Measurements from ENCODE around the gene MACROD2.

DNA sequence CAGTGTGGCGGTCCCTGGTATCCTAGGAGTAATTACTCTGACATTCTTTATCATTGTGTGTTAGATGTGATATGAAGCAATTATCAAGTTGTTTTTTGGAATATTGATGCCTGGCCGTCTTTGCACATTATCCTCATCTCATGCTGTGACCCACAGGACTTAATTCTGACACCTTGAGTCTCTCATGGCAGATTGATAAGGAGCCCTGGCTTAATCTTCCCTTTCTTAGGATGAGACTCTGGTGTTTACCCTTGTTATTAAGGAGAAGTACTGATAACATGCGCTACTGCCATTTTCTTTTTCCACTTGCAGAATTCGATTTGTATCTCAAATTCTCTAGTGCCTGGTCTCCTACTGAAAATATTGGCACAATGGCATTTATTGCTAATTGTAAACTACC is 1597.8 kb downstream of the MACROD2 start:
- TF ChIP-seq POLR2A (IDR thresholded peaks at IDR 0.05) (no peak), CTCF (IDR thresholded peaks at IDR 0.05) (no peak)
